ENCODE measurements around the gene PROC. TPM values are rescaled to one million over a fixed set of nuclear protein-coding genes. Genes with fewer than 3 reads are reported as not detected.

Gene PROC
- under 1 TPM in 4 of 6 donors, not detected in 2; 0.55 to 0.79 (median 0.62) TPM for total RNA-seq

- Histone ChIP-seq H3K4me1 (peaks cover 28 to 46% (median 36%) of the 10 kb centered on the region in 4 donors), H3K27ac (no peak within 1 kb of the TSS), H3K4me3 (no peak within 1 kb of the TSS), H3K36me3 (no peaks in the 10 kb centered on the region), H3K27me3 (peaks cover 0 to 16% (median 7%) of the 10 kb centered on the region in 4 donors), H3K9me3 (no peaks in the 10 kb centered on the region)
- ATAC-seq (ENCODE audit: low FRiP score in 2 of 2) (no peak), DNase-seq (no peak)
- TF ChIP-seq CTCF (IDR thresholded peaks at IDR 0.05) (no peak), POLR2AphosphoS5 (IDR thresholded peaks at IDR 0.05) (no peak), POLR2A (IDR thresholded peaks at IDR 0.05) (no peak), EP300 (IDR thresholded peaks at IDR 0.05) (no peak)
- 84 to 87% methylated on average over 16 of the region's 16 CpGs for WGBS, 2 donors
Measured at GRCh38 chr2:127418300-127419111, at the start of gene PROC. Gene PROC, plus strand, starts transcription at chr2:127418427. Its CDS starts 1,516 bp downstream, at chr2:127419943.

DNA sequence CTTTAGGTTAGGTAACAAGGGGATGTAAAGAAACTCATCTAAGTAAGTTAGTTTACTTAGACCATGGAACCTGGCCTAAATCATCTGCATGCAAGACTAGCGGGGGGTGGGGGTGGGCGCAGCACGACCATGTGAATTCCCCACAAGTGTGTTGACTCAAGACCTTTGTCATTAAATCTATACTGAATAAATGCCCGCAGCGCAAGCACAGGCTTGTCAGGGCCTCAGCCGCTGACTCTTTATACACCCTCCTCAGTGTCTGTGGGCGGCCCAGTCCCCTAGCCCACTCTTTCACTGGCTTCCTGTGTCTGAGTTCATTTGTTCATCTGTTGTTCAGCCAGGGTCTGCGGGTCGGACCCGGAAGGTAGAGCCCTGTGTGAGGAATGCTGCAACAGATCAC is 48.2 kb upstream of the PROC start:
- H3K4me1 ChIP-seq, result peaks cover 0 to 7% (median 4%) of the 10 kb centered on the region in 4 donors
- TF ChIP-seq EP300 (IDR thresholded peaks at IDR 0.05) (no peak), POLR2A (IDR thresholded peaks at IDR 0.05) (no peak), CTCF (IDR thresholded peaks at IDR 0.05) (no peak), POLR2AphosphoS5 (IDR thresholded peaks at IDR 0.05) (no peak)
- DNase-seq (no peak), ATAC-seq (ENCODE audit: low FRiP score in 2 of 2) (no peak)
- 97 to 99% methylated on average over 10 of the region's 10 CpGs for WGBS, 2 donors
- H3K4me3 ChIP-seq, result no peak overlapping the region
- no peak overlapping the region for H3K27ac ChIP-seq
- peaks cover 0 to 7% (median 5%) of the 10 kb centered on the region in 4 donors for H3K9me3 ChIP-seq
- no peaks in the 10 kb centered on the region for H3K27me3 ChIP-seq
- no peaks in the 10 kb centered on the region for H3K36me3 ChIP-seq

DNA sequence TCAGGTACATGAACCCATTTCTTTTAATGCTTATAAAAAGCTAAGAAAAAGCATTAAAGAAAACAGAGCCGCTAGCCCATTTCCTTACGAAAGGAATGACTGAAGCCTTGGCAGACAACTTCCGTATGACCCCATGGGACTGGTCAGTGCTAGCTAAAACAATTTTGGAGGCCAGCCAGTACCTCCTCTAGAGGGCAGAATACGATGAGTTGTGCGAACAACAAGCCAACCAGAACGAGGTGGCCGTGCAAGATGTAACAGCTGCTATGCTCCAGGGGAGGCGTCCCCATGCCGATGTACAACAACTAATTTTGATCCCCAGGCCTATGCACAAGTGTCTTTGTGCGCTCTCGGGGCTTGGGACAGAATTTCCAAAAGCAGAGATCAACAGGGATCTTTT is 47.2 kb upstream of the PROC start:
- no peaks in the 10 kb centered on the region for H3K27me3 ChIP-seq
- H3K4me1 ChIP-seq, result no peaks in the 10 kb centered on the region
- no peak for TF ChIP-seq POLR2AphosphoS5 (IDR thresholded peaks at IDR 0.05)
- TF ChIP-seq EP300 (IDR thresholded peaks at IDR 0.05), result no peak
- TF ChIP-seq POLR2A (IDR thresholded peaks at IDR 0.05), result no peak
- TF ChIP-seq CTCF (IDR thresholded peaks at IDR 0.05), result no peak
- H3K36me3 ChIP-seq, result no peaks in the 10 kb centered on the region
- no peak overlapping the region for H3K27ac ChIP-seq
- peaks cover 0 to 7% (median 5%) of the 10 kb centered on the region in 4 donors for H3K9me3 ChIP-seq
- no peak for DNase-seq
- ATAC-seq (ENCODE audit: low FRiP score in 2 of 2), result no peak
- no peak overlapping the region for H3K4me3 ChIP-seq
- WGBS, 2 donors, result 81 to 94% methylated on average over 11 of the region's 11 CpGs

DNA sequence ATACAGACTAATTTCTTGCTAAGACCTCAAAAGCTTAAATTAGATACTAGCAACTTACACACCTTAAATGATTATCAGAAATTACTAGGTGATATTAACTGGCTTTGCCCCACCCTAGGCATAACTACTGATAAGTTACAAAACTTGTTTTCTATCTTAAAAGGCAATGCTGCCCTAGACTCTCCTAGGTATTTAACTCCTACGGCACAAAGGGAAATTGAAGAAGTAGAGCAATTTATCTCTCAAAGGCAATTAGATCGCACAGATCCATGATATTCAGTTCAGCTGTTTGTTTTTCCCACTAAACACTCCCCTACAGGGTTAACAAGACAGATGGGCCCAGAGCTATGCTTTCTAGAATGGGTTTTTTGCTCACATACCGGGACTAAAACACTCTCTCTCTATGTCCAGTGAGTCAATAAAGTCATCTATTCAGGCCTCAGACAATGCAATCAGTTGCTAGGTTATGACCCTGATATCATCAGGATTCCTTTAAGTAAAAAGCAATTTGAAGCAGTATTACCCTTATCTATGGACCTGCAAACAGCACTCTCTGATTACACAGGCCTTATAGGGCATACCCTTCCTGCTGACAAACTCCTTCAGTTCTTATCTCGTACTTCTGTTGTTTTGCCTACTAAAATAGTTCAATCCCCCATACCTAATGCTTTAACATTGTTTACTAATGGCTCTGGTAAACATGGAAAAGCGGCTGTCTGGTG is 44.7 kb upstream of the PROC start:
- no peak for ATAC-seq (ENCODE audit: low FRiP score in 2 of 2)
- Histone ChIP-seq H3K27me3 (no peaks in the 10 kb centered on the region), H3K4me1 (peaks cover 0 to 5% (median 2%) of the 10 kb centered on the region in 4 donors), H3K36me3 (no peaks in the 10 kb centered on the region), H3K4me3 (no peak overlapping the region), H3K9me3 (peaks cover 0 to 8% (median 7%) of the 10 kb centered on the region in 4 donors), H3K27ac (no peak overlapping the region)
- no peak for TF ChIP-seq CTCF (IDR thresholded peaks at IDR 0.05)
- no peak for TF ChIP-seq EP300 (IDR thresholded peaks at IDR 0.05)
- TF ChIP-seq POLR2A (IDR thresholded peaks at IDR 0.05), result no peak
- TF ChIP-seq POLR2AphosphoS5 (IDR thresholded peaks at IDR 0.05), result no peak
- WGBS, 2 donors, result 89 to 91% methylated on average over 5 of the region's 5 CpGs
- no peak for DNase-seq
